GM18951 (cell line): Measurements from ENCODE around the gene ZNF750.

Source experiments
- POLR2A ChIP-seq: IDR thresholded peaks from 4 replicates; pipeline ENCODE4 v1.6.1; 2011; ENCODE audit warnings: mild to moderate bottlenecking; ENCODE audit not compliant: insufficient read length, insufficient read depth; ENCODE audit errors: extremely low read depth
- in situ Hi-C: fragments of 300-500 bp; cut with MboI; formaldehyde crosslinking; loops from one replicate; pipeline ENCODE4 v1.12.0; 2022; ENCODE audit warnings: low sequenced_read_pairs, mixed read lengths, inconsistent platforms; ENCODE audit not compliant: unreplicated experiment

The ZNF750 gene

GRCh38 chr17:82839617-82840292 lies at the start of gene ZNF750:
Gene ZNF750 (minus strand): TSS chr17:82840022. CDS start chr17:82832454, 7,568 bp downstream.
- in situ Hi-C loops, result no loop called here
- TF ChIP-seq POLR2A, result no peak

- in situ Hi-C loops, result no loop called here
- TF ChIP-seq POLR2A, result no peak
Measured at GRCh38 chr17:82888583-82889495, 49.0 kb upstream of the ZNF750 start.

- in situ Hi-C loops, result no loop called here
- TF ChIP-seq POLR2A, result no peak
Measured at GRCh38 chr17:82887255-82888164, 47.7 kb upstream of the ZNF750 start.

- in situ Hi-C loops, result no loop called here
- no peak for TF ChIP-seq POLR2A
Measured at GRCh38 chr17:82884970-82885353, 45.1 kb upstream of the ZNF750 start.

- in situ Hi-C loops, result no loop called here
- no peak for TF ChIP-seq POLR2A
Measured at GRCh38 chr17:82884341-82884969, 44.6 kb upstream of the ZNF750 start.

GRCh38 chr17:82883419-82884031 lies 43.7 kb upstream of the ZNF750 start:
- no peak for TF ChIP-seq POLR2A
- in situ Hi-C loops, result no loop called here

GRCh38 chr17:82882715-82883418 lies 43.0 kb upstream of the ZNF750 start:
- no peak for TF ChIP-seq POLR2A
- in situ Hi-C loops, result no loop called here

GRCh38 chr17:82881900-82882714 lies 42.3 kb upstream of the ZNF750 start:
- TF ChIP-seq POLR2A, result no peak

GRCh38 chr17:82881324-82881823 lies 41.6 kb upstream of the ZNF750 start:
- in situ Hi-C loops, result no loop called here
- no peak for TF ChIP-seq POLR2A

More at GRCh38 chr17:82881900-82882714, 42.3 kb upstream of the ZNF750 start:
- in situ Hi-C loops, result no loop called here

- no peak for TF ChIP-seq POLR2A
- in situ Hi-C loops, result no loop called here
Measured at GRCh38 chr17:82880620-82881323, 41.0 kb upstream of the ZNF750 start.
